Skeletal muscle satellite cell (primary cell): ENCODE results near the gene IL17RA.

Experiments
- H3K27me3 ChIP-seq: 2 replicates; pipeline ENCODE4 v1.7.0; 2013; ENCODE audit warnings: low read length; ENCODE audit not compliant: control insufficient read depth, insufficient read depth
- H3K36me3 ChIP-seq: 2 replicates; pipeline ENCODE4 v1.7.0; 2013; ENCODE audit warnings: mild to moderate bottlenecking, control low read depth, low read length; ENCODE audit not compliant: insufficient read depth
- H3K4me1 ChIP-seq: 2 replicates; pipeline ENCODE4 v1.7.0; 2013; ENCODE audit warnings: low read length; ENCODE audit not compliant: control insufficient read depth, insufficient read depth
- H3K4me2 ChIP-seq: 2 replicates; pipeline ENCODE4 v1.7.0; 2013; ENCODE audit warnings: mild to moderate bottlenecking, low read length
- H3K4me3 ChIP-seq: 2 replicates; pipeline ENCODE4 v1.7.0; 2013; ENCODE audit warnings: low read length
- H3K9ac ChIP-seq: 2 replicates; pipeline ENCODE4 v1.7.0; 2013; ENCODE audit warnings: mild to moderate bottlenecking, low read depth, low read length, moderate library complexity
- H3K9me3 ChIP-seq: replicated peaks from 2 replicates; pipeline ENCODE4 v1.7.0; 2013; ENCODE audit warnings: mild to moderate bottlenecking, control low read depth, low read length

The IL17RA gene

GRCh38 chr22:17152340-17152739, 67.5 kb downstream of the IL17RA start:
- no peaks in the 10 kb centered on the region for H3K27me3 ChIP-seq
- no peak overlapping the region for H3K9ac ChIP-seq
- H3K4me2 ChIP-seq: no peak overlapping the region
- peaks cover 17% of the 10 kb centered on the region for H3K4me1 ChIP-seq
- H3K36me3 ChIP-seq: peaks cover 13% of the 10 kb centered on the region
- H3K4me3 ChIP-seq: no peak overlapping the region
- no peaks in the 10 kb centered on the region for H3K9me3 ChIP-seq

GRCh38 chr22:17152971-17153370, 68.2 kb downstream of the IL17RA start:
- H3K4me3 ChIP-seq: no peak overlapping the region
- H3K4me1 ChIP-seq: peaks cover 23% of the 10 kb centered on the region
- H3K9ac ChIP-seq: no peak overlapping the region
- H3K27me3 ChIP-seq: no peaks in the 10 kb centered on the region
- H3K4me2 ChIP-seq: no peak overlapping the region
- H3K9me3 ChIP-seq: no peaks in the 10 kb centered on the region
- peaks cover 8% of the 10 kb centered on the region for H3K36me3 ChIP-seq

- no peak overlapping the region for H3K4me2 ChIP-seq
- peaks cover 27% of the 10 kb centered on the region for H3K4me1 ChIP-seq
- no peak overlapping the region for H3K4me3 ChIP-seq
- H3K36me3 ChIP-seq: no peaks in the 10 kb centered on the region
- H3K9me3 ChIP-seq: no peaks in the 10 kb centered on the region
- H3K27me3 ChIP-seq: no peaks in the 10 kb centered on the region
- no peak overlapping the region for H3K9ac ChIP-seq
These were observed 71.1 kb downstream of the IL17RA start for GRCh38 chr22:17155941-17156340.

GRCh38 chr22:17157714-17158113, 72.9 kb downstream of the IL17RA start:
- H3K9me3 ChIP-seq: no peaks in the 10 kb centered on the region
- peaks cover 21% of the 10 kb centered on the region for H3K4me1 ChIP-seq
- H3K4me3 ChIP-seq: peak overlapping the region; percentile 89
- H3K27me3 ChIP-seq: no peaks in the 10 kb centered on the region
- H3K9ac ChIP-seq: peak overlapping the region; percentile 78
- H3K36me3 ChIP-seq: no peaks in the 10 kb centered on the region
- H3K4me2 ChIP-seq: peak overlapping the region; percentile 83

GRCh38 chr22:17158176-17158567, 73.4 kb downstream of the IL17RA start:
- H3K4me3 ChIP-seq: peak overlapping the region; percentile 89
- no peaks in the 10 kb centered on the region for H3K27me3 ChIP-seq
- H3K4me1 ChIP-seq: peaks cover 19% of the 10 kb centered on the region
- H3K36me3 ChIP-seq: no peaks in the 10 kb centered on the region
- H3K4me2 ChIP-seq: peak overlapping the region; percentile 83
- H3K9me3 ChIP-seq: no peaks in the 10 kb centered on the region
- H3K9ac ChIP-seq: peak overlapping the region; percentile 78

- Histone ChIP-seq H3K27me3 (no peaks in the 10 kb centered on the region), H3K9me3 (no peaks in the 10 kb centered on the region), H3K9ac (peak within 1 kb of the TSS; percentile 78), H3K4me3 (peak within 1 kb of the TSS; percentile 89), H3K36me3 (no peaks in the 10 kb centered on the region), H3K4me1 (peaks cover 19% of the 10 kb centered on the region), H3K4me2 (peak within 1 kb of the TSS; percentile 83)
These were observed 74.0 kb downstream of the IL17RA start, which contains the start of gene HDHD5 for GRCh38 chr22:17158568-17159503. HDHD5 (minus strand) TSS chr22:17159277; CDS start chr22:17159251, 26 bp downstream.

- Histone ChIP-seq H3K4me3 (peak overlapping the region; percentile 89), H3K36me3 (no peaks in the 10 kb centered on the region), H3K4me2 (peak overlapping the region; percentile 83), H3K27me3 (no peaks in the 10 kb centered on the region), H3K4me1 (peaks cover 19% of the 10 kb centered on the region), H3K9me3 (no peaks in the 10 kb centered on the region), H3K9ac (peak overlapping the region; percentile 78)
These were observed 74.7 kb downstream of the IL17RA start for GRCh38 chr22:17159504-17159951.

GRCh38 chr22:17161991-17162390, 77.2 kb downstream of the IL17RA start:
- Histone ChIP-seq H3K4me3 (no peak overlapping the region), H3K4me2 (no peak overlapping the region), H3K9me3 (no peaks in the 10 kb centered on the region), H3K36me3 (no peaks in the 10 kb centered on the region), H3K9ac (no peak overlapping the region), H3K27me3 (peaks cover 4% of the 10 kb centered on the region), H3K4me1 (peaks cover 18% of the 10 kb centered on the region)

GRCh38 chr22:17162731-17163130, 77.9 kb downstream of the IL17RA start:
- Histone ChIP-seq H3K4me1 (peaks cover 10% of the 10 kb centered on the region), H3K4me2 (no peak overlapping the region), H3K9ac (no peak overlapping the region), H3K9me3 (no peaks in the 10 kb centered on the region), H3K36me3 (no peaks in the 10 kb centered on the region), H3K27me3 (peaks cover 8% of the 10 kb centered on the region), H3K4me3 (no peak overlapping the region)

- no peak overlapping the region for H3K4me2 ChIP-seq
- H3K9me3 ChIP-seq: no peaks in the 10 kb centered on the region
- H3K9ac ChIP-seq: no peak overlapping the region
- peaks cover 5% of the 10 kb centered on the region for H3K4me1 ChIP-seq
- no peak overlapping the region for H3K4me3 ChIP-seq
- H3K36me3 ChIP-seq: no peaks in the 10 kb centered on the region
- H3K27me3 ChIP-seq: peaks cover 9% of the 10 kb centered on the region
These were observed 79.7 kb downstream of the IL17RA start for GRCh38 chr22:17164392-17165024.
